ENCODE measurements around the gene DMRTA2. TPM values are rescaled to one million over a fixed set of nuclear protein-coding genes. Genes with fewer than 3 reads are reported as not detected.
"Not testable (repeated sequence)": the region's sequence is repeated elsewhere in the genome, so short reads cannot be mapped to it uniquely, and the experiment has no call there.

Gene DMRTA2
- total RNA-seq, 2 experiments from 2014 or later, result not detected

- Mint-ChIP-seq H3K4me1 (no peaks in the 10 kb centered on the region), H3K27me3 (peaks cover 47% of the 10 kb centered on the region), H3K27ac (no peak overlapping the region), H3K36me3 (ENCODE audit: low read depth) (no peaks in the 10 kb centered on the region), H3K9me3 (no peaks in the 10 kb centered on the region), H3K4me3 (no peak overlapping the region)
- CTCF ChIA-PET, result no interaction called here
- no peak for DNase-seq
- POLR2A ChIA-PET, result no interaction called here
Observed at GRCh38 chr1:50405814-50406213, 17.4 kb downstream of the DMRTA2 start.

GRCh38 chr1:50393522-50394120, 29.6 kb downstream of the DMRTA2 start:
- Mint-ChIP-seq H3K4me3 (no peak overlapping the region), H3K36me3 (ENCODE audit: low read depth) (no peaks in the 10 kb centered on the region), H3K27me3 (peaks cover 12% of the 10 kb centered on the region), H3K4me1 (no peaks in the 10 kb centered on the region), H3K27ac (no peak overlapping the region), H3K9me3 (no peaks in the 10 kb centered on the region)
- POLR2A ChIA-PET, result no interaction called here
- DNase-seq, result no peak
- CTCF ChIA-PET, result interaction anchor here (0.6 kb wide), 1 partner anchor 858 kb away, joined by 3 read pairs; no protein-coding TSS in a partner anchor

- H3K27me3 Mint-ChIP-seq, result peaks cover 20% of the 10 kb centered on the region
- DNase-seq; H3K36me3 Mint-ChIP-seq (ENCODE audit: low read depth); H3K4me3 Mint-ChIP-seq; POLR2A ChIA-PET; H3K4me1 Mint-ChIP-seq; H3K9me3 Mint-ChIP-seq; CTCF ChIA-PET; H3K27ac Mint-ChIP-seq: not testable (repeated sequence)
Observed at GRCh38 chr1:50381551-50381950, 41.7 kb downstream of the DMRTA2 start.

- POLR2A ChIA-PET, result no interaction called here
Observed at GRCh38 chr1:50378770-50379169, 44.5 kb downstream of the DMRTA2 start.

GRCh38 chr1:50373532-50373931, 49.7 kb downstream of the DMRTA2 start:
- peaks cover 33% of the 10 kb centered on the region for H3K27me3 Mint-ChIP-seq
- POLR2A ChIA-PET, result no interaction called here
- H3K9me3 Mint-ChIP-seq, result no peaks in the 10 kb centered on the region
- CTCF ChIA-PET, result interaction anchor here (0.8 kb wide), 1 partner anchor 16 kb away, joined by 3 read pairs; no protein-coding TSS in a partner anchor
- DNase-seq, result no peak
- no peaks in the 10 kb centered on the region for H3K4me1 Mint-ChIP-seq
- H3K4me3 Mint-ChIP-seq, result no peak overlapping the region
- H3K36me3 Mint-ChIP-seq (ENCODE audit: low read depth), result no peaks in the 10 kb centered on the region
- H3K27ac Mint-ChIP-seq, result no peak overlapping the region

More at GRCh38 chr1:50378770-50379169, 44.5 kb downstream of the DMRTA2 start:
- DNase-seq, result no peak
- Mint-ChIP-seq H3K27me3 (peaks cover 30% of the 10 kb centered on the region), H3K36me3 (ENCODE audit: low read depth) (no peaks in the 10 kb centered on the region), H3K4me1 (no peaks in the 10 kb centered on the region), H3K9me3 (no peaks in the 10 kb centered on the region), H3K27ac (no peak overlapping the region), H3K4me3 (no peak overlapping the region)
- CTCF ChIA-PET, result no interaction called here

- DNase-seq, result no peak
- ChIA-PET CTCF (interaction anchor here (0.6 kb wide), 1 partner anchor 1798 kb away, joined by 3 read pairs; no protein-coding TSS in a partner anchor), POLR2A (no interaction called here)
- Mint-ChIP-seq H3K9me3 (no peaks in the 10 kb centered on the region), H3K4me3 (no peak overlapping the region), H3K27ac (no peak overlapping the region), H3K4me1 (no peaks in the 10 kb centered on the region), H3K36me3 (ENCODE audit: low read depth) (no peaks in the 10 kb centered on the region), H3K27me3 (peaks cover 30% of the 10 kb centered on the region)
Observed at GRCh38 chr1:50371749-50372148, 51.5 kb downstream of the DMRTA2 start.

- H3K36me3 Mint-ChIP-seq (ENCODE audit: low read depth), result no peaks in the 10 kb centered on the region
- CTCF ChIA-PET, result no interaction called here
Observed at GRCh38 chr1:50369830-50370229, 53.4 kb downstream of the DMRTA2 start.

GRCh38 chr1:50369008-50369634, 54.1 kb downstream of the DMRTA2 start:
- Mint-ChIP-seq H3K36me3 (ENCODE audit: low read depth) (no peaks in the 10 kb centered on the region), H3K4me3 (no peak overlapping the region), H3K4me1 (no peaks in the 10 kb centered on the region), H3K9me3 (no peaks in the 10 kb centered on the region), H3K27me3 (peaks cover 38% of the 10 kb centered on the region), H3K27ac (no peak overlapping the region)
- no peak for DNase-seq
- CTCF ChIA-PET, result no interaction called here
- POLR2A ChIA-PET, result no interaction called here

More at GRCh38 chr1:50369830-50370229, 53.4 kb downstream of the DMRTA2 start:
- POLR2A ChIA-PET, result no interaction called here
- no peaks in the 10 kb centered on the region for H3K4me1 Mint-ChIP-seq
- no peak overlapping the region for H3K4me3 Mint-ChIP-seq
- no peaks in the 10 kb centered on the region for H3K9me3 Mint-ChIP-seq
- H3K27ac Mint-ChIP-seq, result no peak overlapping the region
- no peak for DNase-seq
- H3K27me3 Mint-ChIP-seq, result peaks cover 35% of the 10 kb centered on the region

- DNase-seq, result peak; percentile 49
- H3K9me3 Mint-ChIP-seq, result no peaks in the 10 kb centered on the region
- POLR2A ChIA-PET, result no interaction called here
- no peak overlapping the region for H3K4me3 Mint-ChIP-seq
- no peaks in the 10 kb centered on the region for H3K36me3 Mint-ChIP-seq (ENCODE audit: low read depth)
- no peaks in the 10 kb centered on the region for H3K4me1 Mint-ChIP-seq
- peaks cover 39% of the 10 kb centered on the region for H3K27me3 Mint-ChIP-seq
- CTCF ChIA-PET, result interaction anchor here (0.6 to 0.7 kb wide), 2 partner anchors 102 to 1809 kb away, joined by 3 read pairs; no protein-coding TSS in a partner anchor
- H3K27ac Mint-ChIP-seq, result no peak overlapping the region
Observed at GRCh38 chr1:50368179-50369007, 54.9 kb downstream of the DMRTA2 start.

Measured in activated CD4-positive, alpha-beta T cell treated with anti-CD3 and anti-CD28 coated beads, Interleukin-2, amount 10 ng/mL, durations not matched to agents 7 days and 5 days (primary cell).